Brain microvascular endothelial cell (primary cell): ENCODE data around the gene OR4K5.
"Not testable (repeated sequence)": the region's sequence is repeated elsewhere in the genome, so short reads cannot be mapped to it uniquely, and the experiment has no call there.

ENCODE experiments used
- DNase-seq: peaks from one replicate; pipeline ENCODE4 v3.0.0-alpha.2; 2020
- H3K27ac ChIP-seq: fragments of 250-450 bp; sonication (Bioruptor Pico); 2 replicates; pipeline ENCODE4 v1.5.1; 2020; ENCODE audit warnings: mild to moderate bottlenecking, moderate library complexity
- H3K27me3 ChIP-seq: fragments of 250-450 bp; sonication (Bioruptor Pico); replicated peaks from 2 replicates; pipeline ENCODE4 v1.5.1; 2020; ENCODE audit warnings: mild to moderate bottlenecking
- H3K36me3 ChIP-seq: fragments of 250-450 bp; sonication (Bioruptor Pico); replicated peaks from 2 replicates; pipeline ENCODE4 v1.5.1; 2020; ENCODE audit warnings: mild to moderate bottlenecking
- H3K4me3 ChIP-seq: 2 replicates; pipeline ENCODE4 v1.5.1; 2011; ENCODE audit warnings: low read depth, mild to moderate bottlenecking, control low read depth, low read length, moderate library complexity
- CTCF ChIP-seq: IDR thresholded peaks from 2 replicates; pipeline ENCODE4 v1.5.1; 2011; ENCODE audit warnings: low read depth, mild to moderate bottlenecking, moderate library complexity, low read length, control low read depth, inconsistent platforms; ENCODE audit errors: missing control alignments
- in situ Hi-C: cut with HindIII; loops from 2 replicates; pipeline ENCODE4 v1.10.0; 2017; ENCODE audit warnings: low sequenced_read_pairs, low pct_ligation_motif_present

The OR4K5 gene

GRCh38 chr14:19918553-19919264 lies 1.7 kb upstream of the OR4K5 start:
- TF ChIP-seq CTCF = no peak
- in situ Hi-C loops = no loop called here
- no peaks in the 10 kb centered on the region for H3K36me3 ChIP-seq
- no peak overlapping the region for H3K4me3 ChIP-seq
- H3K27me3 ChIP-seq = no peaks in the 10 kb centered on the region
- no peak overlapping the region for H3K27ac ChIP-seq
- DNase-seq = no peak

GRCh38 chr14:19930617-19931016 lies 10.2 kb downstream of the OR4K5 start, which contains the start of gene OR4K1:
TSS of gene OR4K1 (plus strand) at chr14:19930917. CDS start at chr14:19935667, 4,750 bp downstream.
- Histone ChIP-seq H3K4me3 (no peak within 1 kb of the TSS), H3K27ac (no peak within 1 kb of the TSS), H3K36me3 (no peaks in the 10 kb centered on the region), H3K27me3 (no peaks in the 10 kb centered on the region)
- DNase-seq = no peak
- in situ Hi-C loops = no loop called here
- no peak for TF ChIP-seq CTCF

GRCh38 chr14:19941668-19942067 lies 21.3 kb downstream of the OR4K5 start:
- no peak for DNase-seq
- in situ Hi-C loops = no loop called here
- no peaks in the 10 kb centered on the region for H3K36me3 ChIP-seq
- no peak overlapping the region for H3K4me3 ChIP-seq
- no peaks in the 10 kb centered on the region for H3K27me3 ChIP-seq
- no peak for TF ChIP-seq CTCF
- no peak overlapping the region for H3K27ac ChIP-seq

GRCh38 chr14:19947413-19948090 lies 27.1 kb downstream of the OR4K5 start:
- no peaks in the 10 kb centered on the region for H3K36me3 ChIP-seq
- no peaks in the 10 kb centered on the region for H3K27me3 ChIP-seq
- TF ChIP-seq CTCF = no peak
- no peak overlapping the region for H3K27ac ChIP-seq
- no peak for DNase-seq
- no peak overlapping the region for H3K4me3 ChIP-seq
- in situ Hi-C loops = no loop called here

GRCh38 chr14:19949218-19949617 lies 28.8 kb downstream of the OR4K5 start:
- Histone ChIP-seq H3K36me3 (no peaks in the 10 kb centered on the region), H3K4me3 (no peak overlapping the region), H3K27me3 (no peaks in the 10 kb centered on the region), H3K27ac (no peak overlapping the region)
- in situ Hi-C loops = no loop called here
- no peak for DNase-seq
- no peak for TF ChIP-seq CTCF

- in situ Hi-C loops, H3K36me3 ChIP-seq, DNase-seq, H3K4me3 ChIP-seq, H3K27me3 ChIP-seq, H3K27ac ChIP-seq: not testable (repeated sequence)
These were observed 49.3 kb downstream of the OR4K5 start for GRCh38 chr14:19969735-19970134.
